Lower lobe of right lung (tissue), 2 donors: Measurements from ENCODE around the gene LIX1. TPM values are rescaled to one million over a fixed set of nuclear protein-coding genes. Genes with fewer than 3 reads are reported as not detected.
A peak's percentile ranks its signal among the peaks of the same experiment; 100 is the strongest.
"Not testable (repeated sequence)": the region's sequence is repeated elsewhere in the genome, so short reads cannot be mapped to it uniquely, and the experiment has no call there.

Experiments
- ATAC-seq, 2 donors: fragments of 200-7000 bp; cut with Tn5 transposase; one replicate each; pipeline ENCODE4 v1.9.1; 2020 to 2022; ENCODE audit warnings: mild to moderate bottlenecking in 2 of 2, moderate library complexity in 2 of 2
- DNase-seq: peaks from one replicate; pipeline ENCODE4 v3.0.0-alpha.2; 2020
- H3K27ac ChIP-seq: fragments of 200-600 bp; one replicate; pipeline ENCODE4 v1.8.0; 2022
- H3K27me3 ChIP-seq: fragments of 200-600 bp; one replicate; pipeline ENCODE4 v1.8.0; 2022; ENCODE audit warnings: low read depth
- H3K36me3 ChIP-seq: fragments of 200-600 bp; one replicate; pipeline ENCODE4 v1.8.0; 2022; ENCODE audit warnings: mild to moderate bottlenecking
- H3K4me1 ChIP-seq: fragments of 200-600 bp; one replicate; pipeline ENCODE4 v1.8.0; 2022
- H3K4me3 ChIP-seq: fragments of 200-600 bp; one replicate; pipeline ENCODE4 v1.8.0; 2022; ENCODE audit warnings: mild to moderate bottlenecking
- H3K9me3 ChIP-seq: fragments of 200-600 bp; one replicate; pipeline ENCODE4 v1.8.0; 2022
- intact Hi-C: fragments of 100-400 bp; cut with DNase I; formaldehyde crosslinking; loops from one replicate; pipeline ENCODE4 v1.11.0; 2022
- total RNA-seq: library from RNA; stranded (reverse); fragmentation: NEBNext Ultra II Directional; extraction: Animal tissue kit (Norgen Biotek cat#: 25700); gene quantifications from one replicate; pipeline ENCODE4 v1.2.1, GENCODE V29; 2021
- TF ChIP-seq, protein P1 (sequence below): fragments of 200-600 bp; IDR thresholded peaks from one replicate; pipeline ENCODE4 v1.8.0; 2022; ENCODE audit warnings: antibody characterized with exemption, mild to moderate bottlenecking
- donor health status: DM: no; HTN: yes; CAD: no; lungs with severe emphysema.

LIX1 gene
- total RNA-seq, 1 donor from 2014 or later = not detected

DNA sequence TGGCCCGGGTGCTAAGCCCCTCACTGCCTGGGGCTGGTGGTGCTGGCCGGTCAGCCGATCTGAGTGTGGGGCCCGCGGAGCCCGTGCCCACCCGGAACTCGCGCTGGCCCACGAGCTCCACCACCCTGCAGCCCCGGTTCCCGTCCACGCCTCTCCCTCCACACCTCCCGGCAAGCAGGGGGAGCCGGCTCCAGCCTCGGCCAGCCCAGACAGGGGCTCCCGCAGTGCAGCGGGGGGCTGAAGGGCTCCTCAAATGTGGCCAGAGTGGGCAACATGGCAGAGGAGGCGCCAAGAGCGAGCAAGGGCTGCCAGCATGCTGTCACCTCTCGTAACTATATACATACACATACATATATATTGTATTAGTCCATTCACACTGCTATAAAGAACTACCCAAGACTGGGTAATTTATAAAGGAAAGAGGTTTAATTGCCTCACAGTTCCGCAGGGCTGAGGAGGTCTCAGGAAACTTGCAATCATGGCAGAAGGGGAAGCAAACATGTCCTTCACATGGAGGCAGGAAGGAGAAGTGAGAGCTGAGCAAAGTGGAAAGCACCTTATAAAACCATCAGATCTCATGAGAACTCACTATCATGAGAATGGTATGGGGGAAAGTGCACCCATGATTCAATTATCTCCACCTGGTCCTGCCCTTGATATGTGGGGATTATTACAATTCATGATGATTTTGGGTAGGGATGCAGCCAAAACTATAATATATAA lies 56.8 kb downstream of the LIX1 start:
- TF ChIP-seq, protein P1, sequence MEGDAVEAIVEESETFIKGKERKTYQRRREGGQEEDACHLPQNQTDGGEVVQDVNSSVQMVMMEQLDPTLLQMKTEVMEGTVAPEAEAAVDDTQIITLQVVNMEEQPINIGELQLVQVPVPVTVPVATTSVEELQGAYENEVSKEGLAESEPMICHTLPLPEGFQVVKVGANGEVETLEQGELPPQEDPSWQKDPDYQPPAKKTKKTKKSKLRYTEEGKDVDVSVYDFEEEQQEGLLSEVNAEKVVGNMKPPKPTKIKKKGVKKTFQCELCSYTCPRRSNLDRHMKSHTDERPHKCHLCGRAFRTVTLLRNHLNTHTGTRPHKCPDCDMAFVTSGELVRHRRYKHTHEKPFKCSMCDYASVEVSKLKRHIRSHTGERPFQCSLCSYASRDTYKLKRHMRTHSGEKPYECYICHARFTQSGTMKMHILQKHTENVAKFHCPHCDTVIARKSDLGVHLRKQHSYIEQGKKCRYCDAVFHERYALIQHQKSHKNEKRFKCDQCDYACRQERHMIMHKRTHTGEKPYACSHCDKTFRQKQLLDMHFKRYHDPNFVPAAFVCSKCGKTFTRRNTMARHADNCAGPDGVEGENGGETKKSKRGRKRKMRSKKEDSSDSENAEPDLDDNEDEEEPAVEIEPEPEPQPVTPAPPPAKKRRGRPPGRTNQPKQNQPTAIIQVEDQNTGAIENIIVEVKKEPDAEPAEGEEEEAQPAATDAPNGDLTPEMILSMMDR = no peak
- Histone ChIP-seq H3K9me3 (no peaks in the 10 kb centered on the region), H3K4me3 (no peak overlapping the region), H3K27ac (no peak overlapping the region), H3K27me3 (no peaks in the 10 kb centered on the region), H3K4me1 (no peaks in the 10 kb centered on the region), H3K36me3 (no peaks in the 10 kb centered on the region)
- ATAC-seq = peak; percentile 11 to 30
- no peak for DNase-seq
- intact Hi-C loops = no loop called here

DNA sequence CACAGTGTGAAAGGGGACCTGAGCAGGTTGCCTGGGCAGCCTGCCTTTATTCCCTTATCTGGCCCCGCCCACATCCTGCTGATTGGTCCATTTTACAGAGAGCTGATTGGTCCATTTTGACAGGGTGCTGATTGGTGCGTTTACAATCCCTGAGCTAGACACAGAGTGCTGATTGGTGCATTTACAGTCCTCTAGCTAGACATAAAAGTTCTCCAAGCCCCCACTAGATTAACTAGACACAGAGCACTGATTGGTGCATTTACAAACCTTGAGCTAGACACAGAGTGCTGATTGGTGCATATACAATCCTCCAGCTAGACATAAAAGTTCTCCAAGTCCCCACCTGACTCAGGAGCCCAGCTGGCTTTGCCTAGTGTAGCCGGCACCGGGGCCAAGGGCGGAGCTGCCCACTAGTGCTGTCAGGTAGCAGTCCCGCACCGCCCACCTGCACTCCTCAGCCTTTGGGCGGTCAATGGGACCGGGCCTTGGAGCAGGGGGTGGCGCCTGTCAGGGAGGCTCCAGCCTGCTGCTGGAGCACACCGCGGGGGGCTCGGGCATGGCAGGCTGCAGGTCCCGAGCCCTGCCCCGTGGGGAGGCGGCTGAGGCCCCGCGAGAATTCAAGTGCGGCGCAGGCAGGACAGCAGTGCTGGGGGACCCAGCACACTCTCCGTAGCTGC lies 57.5 kb downstream of the LIX1 start:
- H3K27me3 ChIP-seq, H3K4me1 ChIP-seq, H3K36me3 ChIP-seq, H3K27ac ChIP-seq, H3K9me3 ChIP-seq, intact Hi-C loops, H3K4me3 ChIP-seq, DNase-seq: not testable (repeated sequence)
- peak in 1 of 2 donors; percentile 41 for ATAC-seq

DNA sequence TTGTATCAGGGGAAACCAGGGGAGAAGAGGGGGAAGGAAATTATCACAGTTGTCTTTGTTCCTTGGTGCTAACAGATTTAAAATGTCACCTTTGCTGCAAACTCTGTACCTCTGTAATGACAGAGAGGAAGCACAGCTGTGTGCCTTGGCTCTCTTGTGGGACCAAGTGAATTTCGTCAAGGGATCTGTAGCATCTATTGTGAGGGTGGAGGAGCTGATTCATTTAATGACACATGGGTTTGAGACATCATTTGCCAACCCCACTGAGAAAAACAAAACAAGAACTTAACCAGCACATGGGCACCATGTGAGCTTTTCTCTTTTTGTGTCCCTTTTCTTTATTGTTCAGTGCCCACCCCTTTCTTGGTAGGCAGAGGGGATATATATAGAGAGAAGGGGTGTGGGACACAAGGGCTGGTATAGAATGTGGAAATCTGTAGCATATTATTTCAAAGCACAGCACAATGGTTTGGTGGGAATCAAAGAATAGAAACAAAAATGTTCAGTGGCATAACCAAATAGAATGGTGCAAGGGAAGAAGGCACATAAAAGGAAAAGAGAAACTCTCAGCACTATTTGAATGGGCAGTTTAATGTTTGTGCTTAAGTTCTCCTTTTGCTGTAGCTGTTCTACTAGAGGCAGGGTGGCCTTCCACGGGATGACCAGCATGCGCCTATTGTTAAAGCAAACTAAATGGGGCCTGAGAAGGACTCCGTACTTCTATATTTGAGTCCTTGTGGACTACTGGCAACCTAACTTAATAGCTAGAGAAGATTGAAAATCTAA lies 63.3 kb downstream of the LIX1 start:
- H3K36me3 ChIP-seq = no peaks in the 10 kb centered on the region
- TF ChIP-seq, protein P1 = no peak
- H3K9me3 ChIP-seq = no peaks in the 10 kb centered on the region
- H3K27ac ChIP-seq = no peak overlapping the region
- no peaks in the 10 kb centered on the region for H3K27me3 ChIP-seq
- DNase-seq = no peak
- intact Hi-C loops = no loop called here
- peak in 1 of 2 donors; percentile 68 for ATAC-seq
- no peaks in the 10 kb centered on the region for H3K4me1 ChIP-seq
- no peak overlapping the region for H3K4me3 ChIP-seq

DNA sequence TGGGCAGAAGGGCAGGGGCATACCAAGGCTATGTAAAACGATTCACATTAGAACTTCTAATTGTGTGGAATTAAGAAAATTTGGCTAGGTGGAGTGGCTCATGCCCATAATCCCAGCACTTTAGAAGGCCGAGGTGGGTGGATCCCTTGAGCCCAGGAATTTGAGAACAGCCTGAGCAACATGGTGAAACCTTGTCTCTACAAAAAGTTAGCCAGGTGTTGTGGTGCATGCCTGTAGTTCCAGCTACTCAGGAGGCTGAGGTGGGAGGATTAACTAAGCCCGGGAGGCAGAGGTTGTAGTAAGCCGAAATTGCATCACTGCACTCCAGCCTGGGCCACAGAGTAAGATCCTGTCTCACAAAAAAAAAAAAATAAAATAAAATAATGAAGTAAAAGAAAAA lies 65.2 kb downstream of the LIX1 start:
- Histone ChIP-seq H3K36me3 (no peaks in the 10 kb centered on the region), H3K4me3 (no peak overlapping the region), H3K27me3 (no peaks in the 10 kb centered on the region), H3K9me3 (no peaks in the 10 kb centered on the region), H3K27ac (no peak overlapping the region), H3K4me1 (no peaks in the 10 kb centered on the region)
- TF ChIP-seq, protein P1 = no peak
- ATAC-seq = no peak
- intact Hi-C loops = no loop called here
- no peak for DNase-seq

DNA sequence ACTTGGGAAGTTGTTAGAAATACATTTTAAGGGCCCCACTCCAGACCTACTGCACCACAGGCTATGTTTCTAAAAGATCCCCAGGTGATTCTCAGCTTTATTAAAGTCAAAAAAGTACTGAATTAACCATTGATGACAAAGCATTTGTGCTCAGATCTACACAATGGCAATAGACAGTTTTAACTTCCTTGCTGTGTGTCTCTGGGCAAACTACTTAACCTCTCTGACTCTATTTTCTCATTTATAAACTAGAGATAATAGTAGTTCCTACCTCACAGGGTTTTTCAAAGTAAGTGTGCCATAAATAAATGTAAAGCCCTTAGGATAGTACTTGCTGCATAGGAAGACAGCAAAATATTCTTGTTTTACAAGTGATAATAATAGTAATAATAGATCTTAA lies 66.3 kb downstream of the LIX1 start:
- Histone ChIP-seq H3K36me3 (no peaks in the 10 kb centered on the region), H3K9me3 (no peaks in the 10 kb centered on the region), H3K4me1 (no peaks in the 10 kb centered on the region), H3K4me3 (no peak overlapping the region), H3K27me3 (no peaks in the 10 kb centered on the region), H3K27ac (no peak overlapping the region)
- DNase-seq (no peak), ATAC-seq (no peak)
- intact Hi-C loops = no loop called here
- TF ChIP-seq, protein P1 = no peak
